Measurements from ENCODE around the gene TACR2. TPM values are rescaled to one million over a fixed set of nuclear protein-coding genes. Genes with fewer than 3 reads are reported as not detected.

TACR2 gene
- total RNA-seq, 2 donors from 2014 or later, result 0.24 to 0.41 TPM

DNA sequence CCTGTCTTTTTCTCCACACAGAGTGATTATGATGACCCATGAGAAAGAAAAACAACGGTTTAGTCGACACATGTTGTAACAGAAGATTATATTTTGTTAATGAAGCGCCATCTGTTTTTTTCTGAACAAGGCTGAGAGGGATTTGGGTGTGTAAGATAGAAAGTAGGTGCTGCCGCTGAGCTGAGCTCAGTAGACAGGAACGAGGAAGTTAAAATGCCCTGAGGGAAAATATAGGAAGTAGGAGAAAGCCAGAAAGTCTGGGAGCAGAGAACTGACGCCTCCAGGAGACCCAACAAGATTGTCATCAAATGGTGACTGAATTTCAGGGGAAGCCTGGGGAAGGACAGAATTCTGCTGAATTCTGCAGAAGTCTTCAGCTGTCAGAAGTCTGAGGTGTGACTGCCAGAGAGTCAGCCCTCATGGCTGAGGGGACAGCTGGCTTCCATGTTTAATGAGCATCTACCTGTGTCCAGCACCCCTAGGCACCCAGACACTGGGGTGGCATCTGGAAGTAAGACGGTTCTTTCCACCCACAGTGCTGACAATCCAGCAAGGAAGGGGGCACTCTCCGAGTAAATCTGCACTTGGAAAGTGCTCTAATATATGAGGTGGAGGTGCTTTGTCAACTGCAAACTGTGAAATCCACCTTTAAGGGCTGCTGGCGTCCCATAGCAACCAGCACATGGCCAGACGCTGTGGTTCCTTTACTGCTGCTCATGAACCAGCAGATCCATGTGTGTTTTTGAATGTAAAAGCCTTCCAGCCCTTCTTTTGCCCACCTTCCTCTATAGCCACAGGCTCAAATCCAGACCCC, 22.0 kb upstream of the TACR2 start:
- no peak for DNase-seq (ENCODE audit: low spot score)
- TF ChIP-seq, protein P1, sequence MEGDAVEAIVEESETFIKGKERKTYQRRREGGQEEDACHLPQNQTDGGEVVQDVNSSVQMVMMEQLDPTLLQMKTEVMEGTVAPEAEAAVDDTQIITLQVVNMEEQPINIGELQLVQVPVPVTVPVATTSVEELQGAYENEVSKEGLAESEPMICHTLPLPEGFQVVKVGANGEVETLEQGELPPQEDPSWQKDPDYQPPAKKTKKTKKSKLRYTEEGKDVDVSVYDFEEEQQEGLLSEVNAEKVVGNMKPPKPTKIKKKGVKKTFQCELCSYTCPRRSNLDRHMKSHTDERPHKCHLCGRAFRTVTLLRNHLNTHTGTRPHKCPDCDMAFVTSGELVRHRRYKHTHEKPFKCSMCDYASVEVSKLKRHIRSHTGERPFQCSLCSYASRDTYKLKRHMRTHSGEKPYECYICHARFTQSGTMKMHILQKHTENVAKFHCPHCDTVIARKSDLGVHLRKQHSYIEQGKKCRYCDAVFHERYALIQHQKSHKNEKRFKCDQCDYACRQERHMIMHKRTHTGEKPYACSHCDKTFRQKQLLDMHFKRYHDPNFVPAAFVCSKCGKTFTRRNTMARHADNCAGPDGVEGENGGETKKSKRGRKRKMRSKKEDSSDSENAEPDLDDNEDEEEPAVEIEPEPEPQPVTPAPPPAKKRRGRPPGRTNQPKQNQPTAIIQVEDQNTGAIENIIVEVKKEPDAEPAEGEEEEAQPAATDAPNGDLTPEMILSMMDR (IDR thresholded peaks at IDR 0.05), result no peak
- Histone ChIP-seq H3K27ac (peak overlapping the region; percentile 10 to 36), H3K27me3 (no peaks in the 10 kb centered on the region), H3K9me3 (no peaks in the 10 kb centered on the region), H3K36me3 (no peaks in the 10 kb centered on the region), H3K4me3 (no peak overlapping the region), H3K4me1 (peaks cover 0 to 21% of the 10 kb centered on the region in 2 donors)

DNA sequence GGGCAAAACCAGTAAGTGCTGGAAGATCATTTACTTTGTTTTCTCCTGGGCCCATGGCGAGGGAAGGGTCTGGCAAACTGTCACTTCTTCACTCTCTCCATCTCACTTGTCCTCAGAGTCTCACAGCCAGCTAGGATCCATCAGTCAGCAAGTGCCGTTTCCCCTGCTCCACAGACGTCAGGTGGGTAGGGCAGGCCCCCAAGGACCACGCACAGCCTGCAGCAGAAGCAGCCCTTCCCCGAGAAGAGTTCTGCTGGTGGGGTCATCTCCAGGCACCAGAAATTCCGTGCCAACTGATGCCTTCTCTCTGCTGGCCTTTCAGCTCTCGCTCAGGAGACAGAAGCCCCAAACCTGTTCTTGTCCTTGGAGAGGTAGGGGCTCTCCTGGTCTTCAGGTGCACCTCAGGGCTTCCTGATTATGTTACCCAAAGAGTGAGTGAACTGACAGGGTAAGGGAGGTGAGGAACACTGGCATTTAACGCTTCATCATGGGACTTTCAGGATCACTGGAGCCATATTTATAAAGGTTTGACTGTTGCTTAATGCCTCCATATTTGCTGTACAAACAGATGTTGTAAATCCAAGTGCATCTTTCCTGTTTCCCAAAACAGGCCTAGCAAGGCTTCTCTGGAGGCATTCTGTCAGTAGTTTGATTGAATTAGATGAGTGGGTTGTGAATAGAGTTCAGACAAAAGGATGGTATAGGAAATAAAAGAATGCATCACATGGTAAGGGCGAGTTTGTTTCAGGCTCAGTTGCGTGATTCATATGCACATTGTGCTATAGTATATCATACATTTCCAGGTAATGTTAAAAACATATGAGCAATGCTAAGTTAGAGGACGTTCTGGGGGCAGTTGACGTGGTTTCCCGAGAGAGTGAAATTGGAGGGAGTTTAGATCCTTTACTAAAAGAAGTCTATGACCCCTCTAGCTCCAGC, 20.9 kb upstream of the TACR2 start:
- DNase-seq (ENCODE audit: low spot score), result no peak
- H3K9me3 ChIP-seq, result no peaks in the 10 kb centered on the region
- H3K4me3 ChIP-seq, result no peak overlapping the region
- H3K36me3 ChIP-seq, result no peaks in the 10 kb centered on the region
- TF ChIP-seq, protein P1 (IDR thresholded peaks at IDR 0.05), result no peak
- no peaks in the 10 kb centered on the region for H3K27me3 ChIP-seq
- H3K27ac ChIP-seq, result peak overlapping the region in 1 of 2 donors; percentile 10
- peaks cover 0 to 21% of the 10 kb centered on the region in 2 donors for H3K4me1 ChIP-seq

DNA sequence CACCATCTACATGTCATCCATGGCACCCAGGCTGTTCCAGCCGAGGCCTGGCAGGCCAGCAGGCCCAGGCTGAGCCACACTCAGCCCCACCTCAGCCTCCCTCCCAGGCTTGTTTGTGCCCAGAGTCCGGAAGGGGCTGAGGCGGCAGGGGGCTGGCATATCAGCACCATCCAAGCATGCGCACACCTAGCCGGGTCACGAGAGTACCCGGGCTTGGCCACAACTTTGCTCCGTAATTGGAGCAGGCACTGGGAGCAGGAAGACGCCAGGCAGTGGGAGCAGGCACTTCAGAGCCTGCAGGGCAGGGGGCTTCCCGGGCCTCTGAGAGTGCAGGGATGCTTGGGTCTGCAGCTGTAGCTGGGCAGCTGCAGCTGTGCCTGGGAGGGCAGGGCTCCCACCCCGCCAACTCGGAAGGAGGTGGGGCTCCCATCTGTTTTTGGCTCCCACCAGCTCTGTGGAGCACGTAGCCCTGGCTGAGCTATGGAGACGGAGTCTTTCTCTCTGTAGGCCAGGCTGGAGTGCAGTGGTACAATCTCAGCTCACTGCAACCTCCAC, 19.3 kb upstream of the TACR2 start:
- Histone ChIP-seq H3K27me3 (no peaks in the 10 kb centered on the region), H3K4me1 (peaks cover 0 to 21% of the 10 kb centered on the region in 2 donors), H3K27ac (no peak overlapping the region), H3K9me3 (no peaks in the 10 kb centered on the region), H3K4me3 (no peak overlapping the region), H3K36me3 (no peaks in the 10 kb centered on the region)
- DNase-seq (ENCODE audit: low spot score), result no peak
- TF ChIP-seq, protein P1 (IDR thresholded peaks at IDR 0.05), result no peak

DNA sequence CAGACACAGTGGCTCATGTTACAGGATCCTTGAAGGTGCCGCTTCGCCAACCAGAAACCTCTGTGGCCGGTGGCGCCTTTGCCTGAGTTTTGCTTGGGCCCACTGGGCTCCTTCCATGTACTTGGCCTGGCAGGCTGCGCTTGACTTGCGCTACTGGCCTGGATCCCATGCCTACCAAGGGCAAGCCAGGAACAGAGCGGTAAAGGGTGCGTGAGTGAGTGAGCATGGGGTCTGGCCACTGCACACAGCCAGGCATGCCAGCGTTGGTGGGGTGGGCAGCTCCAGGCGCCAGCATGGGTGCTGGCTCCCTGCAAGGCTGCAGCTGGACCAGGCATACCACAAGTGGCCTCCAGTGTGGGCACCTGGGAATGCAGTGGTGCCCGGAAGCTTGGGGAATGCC, 18.2 kb upstream of the TACR2 start:
- H3K27ac ChIP-seq, result no peak overlapping the region
- no peak for DNase-seq (ENCODE audit: low spot score)
- H3K27me3 ChIP-seq, result no peaks in the 10 kb centered on the region
- no peak overlapping the region for H3K4me3 ChIP-seq
- H3K4me1 ChIP-seq, result peaks cover 0 to 21% of the 10 kb centered on the region in 2 donors
- TF ChIP-seq, protein P1 (IDR thresholded peaks at IDR 0.05), result no peak
- no peaks in the 10 kb centered on the region for H3K36me3 ChIP-seq
- H3K9me3 ChIP-seq, result no peaks in the 10 kb centered on the region

DNA sequence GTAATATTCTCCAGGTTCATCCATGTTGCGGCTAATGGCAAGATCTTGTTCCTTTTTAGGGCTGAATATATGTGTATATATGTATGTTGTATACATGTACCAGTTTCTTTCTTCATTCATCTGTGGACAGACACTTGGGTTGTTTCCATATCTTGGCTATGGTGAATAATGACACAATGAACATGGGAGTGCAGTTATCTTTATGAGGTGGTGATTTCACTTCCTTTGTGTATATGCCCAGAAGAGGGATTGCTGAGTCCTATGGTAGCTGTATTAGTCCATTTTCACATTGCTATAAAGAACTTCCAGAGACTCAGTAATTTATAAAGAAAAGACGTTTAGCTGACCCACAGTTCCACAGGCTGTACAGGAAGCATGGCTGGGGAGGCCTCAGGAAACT, 17.5 kb upstream of the TACR2 start:
- no peak for DNase-seq (ENCODE audit: low spot score)
- H3K9me3 ChIP-seq, result no peaks in the 10 kb centered on the region
- H3K4me3 ChIP-seq, result no peak overlapping the region
- peaks cover 0 to 13% of the 10 kb centered on the region in 2 donors for H3K4me1 ChIP-seq
- no peak overlapping the region for H3K27ac ChIP-seq
- TF ChIP-seq, protein P1 (IDR thresholded peaks at IDR 0.05), result no peak
- H3K27me3 ChIP-seq, result no peaks in the 10 kb centered on the region
- no peaks in the 10 kb centered on the region for H3K36me3 ChIP-seq

Measured in right atrium auricular region (tissue), 2 donors.